GM21723 (cell line): ENCODE measurements around the gene SPRR2E.
"Not testable (repeated sequence)": the region's sequence is repeated elsewhere in the genome, so short reads cannot be mapped to it uniquely, and the experiment has no call there.

Experiments
- ATAC-seq: cut with Tn5 transposase; IDR thresholded peaks from one replicate; pipeline ENCODE4 v1.9.1; 2021; ENCODE audit warnings: mild to moderate bottlenecking, moderate library complexity; ENCODE audit not compliant: unreplicated experiment

SPRR2E gene

GRCh38 chr1:153071511-153071910, 22.8 kb downstream of the SPRR2E start, which contains the start of gene SPRR2B:
Gene SPRR2B (minus strand): TSS chr1:153071611. CDS start chr1:153070839, 772 bp downstream.
- ATAC-seq, result no peak

GRCh38 chr1:153070243-153070642, 24.1 kb downstream of the SPRR2E start:
- ATAC-seq, result no peak

- ATAC-seq, result no peak
Measured at GRCh38 chr1:153058826-153059784, 35.2 kb downstream of the SPRR2E start.

GRCh38 chr1:153058154-153058553, 36.2 kb downstream of the SPRR2E start:
- ATAC-seq, result no peak

GRCh38 chr1:153057375-153057774, 37.0 kb downstream of the SPRR2E start, which contains the start of gene SPRR2A:
Gene SPRR2A (minus strand): TSS chr1:153057512. CDS start chr1:153056735, 777 bp downstream.
- no peak for ATAC-seq

GRCh38 chr1:153056111-153056510, 38.2 kb downstream of the SPRR2E start:
- not testable (repeated sequence) for ATAC-seq

GRCh38 chr1:153049211-153049610, 45.1 kb downstream of the SPRR2E start:
- no peak for ATAC-seq
